Progenitor cell of endocrine pancreas (in vitro differentiated cells): ENCODE results near the gene DDIT3. TPM values are rescaled to one million over a fixed set of nuclear protein-coding genes. Genes with fewer than 3 reads are reported as not detected.
A peak's percentile ranks its signal among the peaks of the same experiment; 100 is the strongest.

Experiments used
- DNase-seq: peaks from one replicate; pipeline ENCODE4 v3.0.0; 2021; ENCODE audit warnings: low spot score; ENCODE audit not compliant: unreplicated experiment
- H3K27ac Mint-ChIP-seq: 2 replicates; pipeline ENCODE4 v1.8.0; 2021; ENCODE audit warnings: mild to moderate bottlenecking, moderate library complexity, mixed read lengths
- H3K27me3 Mint-ChIP-seq: 2 replicates; pipeline ENCODE4 v1.8.0; 2021; ENCODE audit warnings: mixed read lengths
- H3K36me3 Mint-ChIP-seq: 2 replicates; pipeline ENCODE4 v1.8.0; 2022; ENCODE audit warnings: mixed read lengths; ENCODE audit not compliant: insufficient read depth
- H3K4me1 Mint-ChIP-seq: 2 replicates; pipeline ENCODE4 v1.8.0; 2021; ENCODE audit warnings: low read depth, mixed read lengths
- H3K4me3 Mint-ChIP-seq: 2 replicates; pipeline ENCODE4 v1.8.0; 2021; ENCODE audit warnings: low read depth, mild to moderate bottlenecking, moderate library complexity, mixed read lengths
- H3K9me3 Mint-ChIP-seq: 2 replicates; pipeline ENCODE4 v1.8.0; 2021; ENCODE audit warnings: low read depth, mixed read lengths
- total RNA-seq: library from RNA; stranded (reverse); gene quantifications from 2 replicates; pipeline ENCODE4 v1.2.1, GENCODE V29; 2021
- TF ChIP-seq, protein P1 (sequence below): fragments of 200-600 bp; sonication (generic); IDR thresholded peaks from one replicate; pipeline ENCODE4 v1.5.0; 2021; ENCODE audit warnings: antibody characterized with exemption, mild to moderate bottlenecking; ENCODE audit not compliant: unreplicated experiment

DDIT3 gene
- total RNA-seq, 1 donor from 2014 or later, result 15.7 TPM

DNA sequence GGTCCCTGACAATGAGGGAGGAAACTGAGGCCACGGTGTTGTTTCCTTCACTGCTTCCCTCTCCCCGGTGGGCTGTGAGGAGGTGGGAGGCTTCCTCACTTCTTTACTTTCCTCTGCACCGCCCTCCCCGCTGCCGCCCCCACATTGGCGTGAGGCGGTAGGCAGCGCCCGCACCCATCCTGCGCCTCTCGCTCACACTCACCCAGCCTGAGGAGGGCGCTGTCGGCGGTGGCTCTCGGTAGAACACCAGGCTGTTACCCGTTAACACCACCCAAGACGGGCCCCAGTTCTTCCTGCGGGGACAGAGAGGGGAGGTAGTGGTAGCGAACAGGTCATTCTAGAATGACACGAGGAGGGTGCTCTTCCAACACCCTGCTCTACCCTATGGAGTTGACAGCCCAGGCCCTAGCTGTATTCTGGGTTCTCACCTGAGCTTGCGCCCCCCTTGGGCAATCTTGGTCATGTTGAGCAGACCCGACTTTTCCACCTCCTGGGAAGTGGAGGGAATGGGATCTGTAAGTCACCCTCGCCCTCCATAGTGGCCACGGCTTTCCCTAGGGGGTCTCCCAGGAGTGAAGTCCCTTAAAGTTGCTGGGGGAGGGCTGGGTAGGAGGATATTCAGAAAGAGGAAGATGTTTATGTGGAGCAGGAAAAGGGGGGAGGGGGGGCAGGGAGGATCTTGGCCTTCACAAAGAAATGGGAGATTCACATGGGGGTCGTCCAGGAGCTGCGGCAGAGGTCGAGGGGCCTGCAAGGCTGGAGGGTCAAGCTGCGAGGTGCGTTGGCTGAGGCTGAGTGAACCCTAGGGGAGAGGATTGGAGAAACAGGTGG, 43.9 kb downstream of the DDIT3 start:
- Mint-ChIP-seq H3K4me3 (peak overlapping the region; percentile 56), H3K36me3 (no peaks in the 10 kb centered on the region), H3K4me1 (peaks cover 6% of the 10 kb centered on the region), H3K27ac (no peak overlapping the region), H3K9me3 (no peaks in the 10 kb centered on the region), H3K27me3 (peaks cover 95% of the 10 kb centered on the region)
- DNase-seq, result no peak
- TF ChIP-seq, protein P1, sequence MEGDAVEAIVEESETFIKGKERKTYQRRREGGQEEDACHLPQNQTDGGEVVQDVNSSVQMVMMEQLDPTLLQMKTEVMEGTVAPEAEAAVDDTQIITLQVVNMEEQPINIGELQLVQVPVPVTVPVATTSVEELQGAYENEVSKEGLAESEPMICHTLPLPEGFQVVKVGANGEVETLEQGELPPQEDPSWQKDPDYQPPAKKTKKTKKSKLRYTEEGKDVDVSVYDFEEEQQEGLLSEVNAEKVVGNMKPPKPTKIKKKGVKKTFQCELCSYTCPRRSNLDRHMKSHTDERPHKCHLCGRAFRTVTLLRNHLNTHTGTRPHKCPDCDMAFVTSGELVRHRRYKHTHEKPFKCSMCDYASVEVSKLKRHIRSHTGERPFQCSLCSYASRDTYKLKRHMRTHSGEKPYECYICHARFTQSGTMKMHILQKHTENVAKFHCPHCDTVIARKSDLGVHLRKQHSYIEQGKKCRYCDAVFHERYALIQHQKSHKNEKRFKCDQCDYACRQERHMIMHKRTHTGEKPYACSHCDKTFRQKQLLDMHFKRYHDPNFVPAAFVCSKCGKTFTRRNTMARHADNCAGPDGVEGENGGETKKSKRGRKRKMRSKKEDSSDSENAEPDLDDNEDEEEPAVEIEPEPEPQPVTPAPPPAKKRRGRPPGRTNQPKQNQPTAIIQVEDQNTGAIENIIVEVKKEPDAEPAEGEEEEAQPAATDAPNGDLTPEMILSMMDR, result peak; percentile 31

DNA sequence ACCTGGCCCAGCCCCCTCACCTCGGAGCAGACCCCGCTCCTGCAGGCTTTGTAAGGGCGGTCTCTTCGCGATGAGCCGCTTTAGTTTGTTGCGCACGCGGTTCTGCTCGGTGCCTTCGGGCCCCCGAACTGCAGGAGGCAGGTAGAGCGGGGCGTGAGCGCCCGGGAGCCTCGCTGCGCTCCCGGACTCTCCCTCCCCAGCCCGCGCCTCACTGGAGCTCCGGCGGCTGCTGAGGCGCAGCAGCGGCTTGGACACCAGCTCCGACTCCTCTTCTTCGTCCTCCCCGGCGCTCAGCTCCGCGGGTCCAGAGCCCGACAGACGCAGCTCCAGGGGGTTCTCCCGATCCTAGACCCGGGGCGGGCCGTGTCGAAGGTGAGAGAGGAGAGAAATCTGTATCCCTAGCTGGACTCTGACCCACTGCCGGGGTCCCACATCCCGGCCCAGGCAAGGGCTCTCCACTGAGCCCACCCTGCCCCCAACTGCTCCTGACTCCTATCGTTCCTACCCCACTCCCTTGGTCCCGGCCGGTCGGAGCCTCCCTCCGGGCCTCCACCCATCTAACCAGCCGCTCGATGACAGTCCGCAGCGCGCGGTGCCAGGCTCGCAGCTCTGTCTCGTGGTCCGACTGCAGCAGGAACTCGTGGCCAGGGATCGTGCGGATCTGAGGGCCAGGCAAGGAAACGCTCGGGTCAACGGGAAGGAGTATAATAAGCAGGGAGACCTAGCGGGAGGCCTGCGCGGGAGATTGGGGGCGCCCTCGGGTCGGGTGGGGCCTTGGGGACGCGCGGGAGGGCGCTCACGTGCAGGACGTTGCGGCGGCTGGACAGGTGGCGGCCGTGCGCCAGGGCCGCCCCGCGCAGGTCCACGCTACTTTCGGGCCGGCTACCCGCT, 44.8 kb downstream of the DDIT3 start:
- no peak for DNase-seq
- Mint-ChIP-seq H3K4me3 (peak overlapping the region; percentile 55), H3K4me1 (peaks cover 6% of the 10 kb centered on the region), H3K27me3 (peaks cover 91% of the 10 kb centered on the region), H3K9me3 (no peaks in the 10 kb centered on the region), H3K27ac (no peak overlapping the region), H3K36me3 (no peaks in the 10 kb centered on the region)
- TF ChIP-seq, protein P1, result no peak

DNA sequence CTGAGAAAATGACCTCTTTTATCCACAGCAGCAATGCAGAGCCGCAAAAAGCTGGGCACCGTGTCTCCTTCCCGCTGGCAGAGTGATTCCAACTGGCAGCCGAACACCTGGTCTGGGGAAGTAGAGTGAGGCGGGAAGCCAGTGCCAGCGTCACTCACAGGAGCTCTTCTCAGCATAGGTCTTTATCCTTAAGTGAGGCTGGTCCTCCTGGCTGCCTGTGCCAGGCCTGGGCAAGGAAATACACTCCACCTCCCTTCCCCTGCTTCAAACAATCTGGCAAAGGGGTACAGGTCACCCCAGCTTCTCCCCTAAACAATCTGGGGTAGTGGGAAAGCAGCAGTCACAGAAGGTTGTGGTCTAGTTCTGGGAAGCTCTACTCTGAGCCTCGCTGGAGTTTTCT, 45.5 kb downstream of the DDIT3 start:
- H3K27me3 Mint-ChIP-seq, result peaks cover 86% of the 10 kb centered on the region
- H3K4me3 Mint-ChIP-seq, result no peak overlapping the region

DNA sequence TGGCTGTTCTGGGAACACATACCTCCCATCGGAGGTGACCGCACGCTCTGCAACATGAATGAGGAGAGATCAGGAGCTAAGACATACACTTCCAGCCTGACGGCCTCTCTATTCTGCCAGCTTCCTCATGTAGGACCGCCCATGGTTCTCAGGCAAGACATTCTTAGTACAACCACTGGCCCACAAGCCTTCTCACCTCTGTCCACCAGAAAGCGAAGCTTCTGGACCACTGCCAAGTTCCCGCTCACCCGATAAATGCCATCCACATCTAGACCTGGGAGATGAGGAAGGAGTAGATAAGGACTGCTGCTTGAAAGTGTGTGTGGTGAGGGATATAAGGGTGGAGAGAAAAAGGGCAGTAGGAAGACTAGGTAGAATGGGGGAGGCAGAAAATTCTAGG, 45.9 kb downstream of the DDIT3 start:
- Mint-ChIP-seq H3K36me3 (no peaks in the 10 kb centered on the region), H3K27ac (no peak overlapping the region), H3K4me3 (peak overlapping the region; percentile 23), H3K9me3 (no peaks in the 10 kb centered on the region), H3K4me1 (peaks cover 6% of the 10 kb centered on the region), H3K27me3 (peaks cover 84% of the 10 kb centered on the region)
- no peak for DNase-seq
- TF ChIP-seq, protein P1, result no peak

More for the DNA sequence above, 45.5 kb downstream of the DDIT3 start:
- Mint-ChIP-seq H3K36me3 (no peaks in the 10 kb centered on the region), H3K4me1 (peaks cover 6% of the 10 kb centered on the region), H3K27ac (no peak overlapping the region), H3K9me3 (no peaks in the 10 kb centered on the region)
- TF ChIP-seq, protein P1, result no peak
- no peak for DNase-seq

DNA sequence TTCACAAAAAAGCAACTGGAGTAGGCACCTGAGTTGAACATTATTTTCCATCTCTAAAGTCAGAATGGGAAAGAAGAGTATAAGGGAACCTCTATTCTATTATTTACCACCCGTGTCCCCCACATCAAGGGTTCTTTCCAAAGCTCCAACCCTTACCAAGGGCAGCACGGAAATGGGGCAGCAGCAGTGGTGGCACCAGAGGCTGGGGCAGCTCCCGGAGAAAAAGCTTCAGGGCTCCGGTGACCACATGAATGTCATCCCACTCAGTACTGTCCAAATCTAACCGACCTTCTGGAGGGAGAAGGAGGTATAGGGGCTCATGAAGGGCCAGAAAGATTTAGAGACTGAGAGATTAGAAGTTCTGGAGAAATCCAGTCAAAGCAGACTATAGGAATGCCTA, 46.4 kb downstream of the DDIT3 start:
- no peak overlapping the region for H3K4me3 Mint-ChIP-seq
- no peak overlapping the region for H3K27ac Mint-ChIP-seq
- no peak for DNase-seq
- H3K36me3 Mint-ChIP-seq, result no peaks in the 10 kb centered on the region
- H3K27me3 Mint-ChIP-seq, result peaks cover 83% of the 10 kb centered on the region
- TF ChIP-seq, protein P1, result no peak
- peaks cover 6% of the 10 kb centered on the region for H3K4me1 Mint-ChIP-seq
- no peaks in the 10 kb centered on the region for H3K9me3 Mint-ChIP-seq
